Measurements from ENCODE around the gene TMC7.

GRCh38 chr16:19067349-19068236, 83.9 kb downstream of the TMC7 start, which contains the start of gene COQ7:
- TF ChIP-seq, protein P1, sequence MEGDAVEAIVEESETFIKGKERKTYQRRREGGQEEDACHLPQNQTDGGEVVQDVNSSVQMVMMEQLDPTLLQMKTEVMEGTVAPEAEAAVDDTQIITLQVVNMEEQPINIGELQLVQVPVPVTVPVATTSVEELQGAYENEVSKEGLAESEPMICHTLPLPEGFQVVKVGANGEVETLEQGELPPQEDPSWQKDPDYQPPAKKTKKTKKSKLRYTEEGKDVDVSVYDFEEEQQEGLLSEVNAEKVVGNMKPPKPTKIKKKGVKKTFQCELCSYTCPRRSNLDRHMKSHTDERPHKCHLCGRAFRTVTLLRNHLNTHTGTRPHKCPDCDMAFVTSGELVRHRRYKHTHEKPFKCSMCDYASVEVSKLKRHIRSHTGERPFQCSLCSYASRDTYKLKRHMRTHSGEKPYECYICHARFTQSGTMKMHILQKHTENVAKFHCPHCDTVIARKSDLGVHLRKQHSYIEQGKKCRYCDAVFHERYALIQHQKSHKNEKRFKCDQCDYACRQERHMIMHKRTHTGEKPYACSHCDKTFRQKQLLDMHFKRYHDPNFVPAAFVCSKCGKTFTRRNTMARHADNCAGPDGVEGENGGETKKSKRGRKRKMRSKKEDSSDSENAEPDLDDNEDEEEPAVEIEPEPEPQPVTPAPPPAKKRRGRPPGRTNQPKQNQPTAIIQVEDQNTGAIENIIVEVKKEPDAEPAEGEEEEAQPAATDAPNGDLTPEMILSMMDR (IDR thresholded peaks at IDR 0.05), result peak in 1 of 6 experiments; percentile 12
- peak; percentile 36 to 70 for TF ChIP-seq POLR2A (IDR thresholded peaks at IDR 0.05)
